H9 (cell line): Measurements from ENCODE around the gene DUSP16. TPM values are rescaled to one million over a fixed set of nuclear protein-coding genes. Genes with fewer than 3 reads are reported as not detected.

Experiments
- DNase-seq: peaks from one replicate; pipeline ENCODE4 v3.0.0-alpha.2; 2017
- H2AFZ ChIP-seq: one replicate; pipeline ENCODE4 v1.6.1; 2013; ENCODE audit warnings: mild to moderate bottlenecking, low read length, control low read depth, moderate library complexity
- H2AK5ac ChIP-seq: 2 replicates; pipeline ENCODE4 v1.6.1; 2013; ENCODE audit warnings: low read length, control low read depth, mixed read lengths; ENCODE audit not compliant: insufficient read length
- H2BK120ac ChIP-seq: one replicate; pipeline ENCODE4 v1.6.1; 2013; ENCODE audit warnings: low read depth, mild to moderate bottlenecking, low read length, control low read depth, inconsistent platforms; ENCODE audit not compliant: poor library complexity, severe bottlenecking
- H2BK12ac ChIP-seq: 2 replicates; pipeline ENCODE4 v1.6.1; 2013; ENCODE audit warnings: low read length, control low read depth, mixed read lengths, low read depth; ENCODE audit not compliant: insufficient read length
- H2BK15ac ChIP-seq: 2 replicates; pipeline ENCODE4 v1.6.1; 2013; ENCODE audit warnings: low read depth, low read length, control low read depth
- H2BK20ac ChIP-seq: one replicate; pipeline ENCODE4 v1.6.1; 2013; ENCODE audit warnings: low read depth, mild to moderate bottlenecking, low read length, control low read depth, inconsistent platforms; ENCODE audit not compliant: poor library complexity, severe bottlenecking
- H2BK5ac ChIP-seq: 2 replicates; pipeline ENCODE4 v1.6.1; 2013; ENCODE audit warnings: low read length, control low read depth, mixed read lengths; ENCODE audit not compliant: insufficient read length
- H3K14ac ChIP-seq: 2 replicates; pipeline ENCODE4 v1.6.1; 2013; ENCODE audit warnings: low read length, control low read depth; ENCODE audit not compliant: insufficient read depth
- H3K18ac ChIP-seq: 2 replicates; pipeline ENCODE4 v1.6.1; 2013; ENCODE audit warnings: low read depth, mild to moderate bottlenecking, mixed read lengths, low read length, control low read depth; ENCODE audit not compliant: insufficient read length
- H3K23ac ChIP-seq: 2 replicates; pipeline ENCODE4 v1.6.1; 2013; ENCODE audit warnings: low read length, control low read depth, mixed read lengths, low read depth; ENCODE audit not compliant: insufficient read length
- H3K23me2 ChIP-seq: 2 replicates; pipeline ENCODE4 v1.6.1; 2013; ENCODE audit warnings: low read depth, mild to moderate bottlenecking, mixed read lengths, low read length, control low read depth; ENCODE audit not compliant: insufficient read length, poor library complexity, severe bottlenecking
- H3K27ac ChIP-seq: 2 replicates; pipeline ENCODE4 v1.5.1; 2013; ENCODE audit warnings: low read length, control low read depth, mixed read lengths, low read depth; ENCODE audit not compliant: insufficient read length
- H3K27me3 ChIP-seq: 2 replicates; pipeline ENCODE4 v1.6.1; 2013; ENCODE audit warnings: low read length, control low read depth, inconsistent platforms; ENCODE audit not compliant: insufficient read depth
- H3K4ac ChIP-seq: 2 replicates; pipeline ENCODE4 v1.6.1; 2013; ENCODE audit warnings: low read depth, mild to moderate bottlenecking, control low read depth, inconsistent platforms, low read length, moderate library complexity
- H3K4me1 ChIP-seq: 2 replicates; pipeline ENCODE4 v1.6.1; 2013; ENCODE audit warnings: low read length, control low read depth, inconsistent platforms; ENCODE audit not compliant: insufficient read depth
- H3K4me2 ChIP-seq: 2 replicates; pipeline ENCODE4 v1.6.1; 2013; ENCODE audit warnings: low read length, control low read depth, mixed read lengths; ENCODE audit not compliant: insufficient read length, insufficient read depth
- H3K56ac ChIP-seq: 2 replicates; pipeline ENCODE4 v1.6.1; 2013; ENCODE audit warnings: low read depth, mild to moderate bottlenecking, mixed read lengths, low read length, control low read depth; ENCODE audit not compliant: insufficient read length
- H3K79me1 ChIP-seq: 2 replicates; pipeline ENCODE4 v1.6.1; 2013; ENCODE audit warnings: low read depth, mild to moderate bottlenecking, moderate library complexity, low read length, control low read depth, inconsistent platforms; ENCODE audit not compliant: insufficient read depth, poor library complexity, severe bottlenecking
- H3K79me2 ChIP-seq: 2 replicates; pipeline ENCODE4 v1.6.1; 2013; ENCODE audit warnings: low read length, control low read depth, inconsistent platforms; ENCODE audit not compliant: insufficient read depth
- H3K9ac ChIP-seq: 2 replicates; pipeline ENCODE4 v1.6.1; 2013; ENCODE audit warnings: low read length, control low read depth, mixed read lengths; ENCODE audit not compliant: insufficient read length; ENCODE audit errors: extremely low read depth
- H3K9me3 ChIP-seq: one replicate; pipeline ENCODE4 v1.6.1; 2013; ENCODE audit warnings: low read depth, low read length, inconsistent platforms; ENCODE audit not compliant: control insufficient read depth
- H3T11ph ChIP-seq: one replicate; pipeline ENCODE4 v1.6.1; 2013; ENCODE audit warnings: mild to moderate bottlenecking, low read length, control low read depth, inconsistent platforms
- H4K20me1 ChIP-seq: one replicate; pipeline ENCODE4 v1.6.1; 2013; ENCODE audit not compliant: control insufficient read depth, insufficient read length, insufficient read depth
- H4K5ac ChIP-seq: 2 replicates; pipeline ENCODE4 v1.6.1; 2013; ENCODE audit warnings: low read depth, mild to moderate bottlenecking, mixed read lengths, low read length, control low read depth; ENCODE audit not compliant: insufficient read length
- H4K8ac ChIP-seq: replicated peaks from 2 replicates; pipeline ENCODE4 v1.6.1; 2013; ENCODE audit warnings: low read length, control low read depth, mixed read lengths, low read depth; ENCODE audit not compliant: insufficient read length
- H4K91ac ChIP-seq: 2 replicates; pipeline ENCODE4 v1.6.1; 2013; ENCODE audit warnings: low read depth, mild to moderate bottlenecking, moderate library complexity, mixed read lengths, low read length, control low read depth; ENCODE audit not compliant: insufficient read length
- H3K27ac Mint-ChIP-seq, 3 experiments: 2 replicates in 2 of 3; 3 replicates in 1 of 3; pipeline ENCODE4 v1.8.0; 2020 to 2021; ENCODE audit warnings: mixed read lengths in 3 of 3, mild to moderate bottlenecking in 1 of 3, moderate library complexity in 1 of 3
- H3K27me3 Mint-ChIP-seq: 2 replicates; pipeline ENCODE4 v1.8.0; 2021; ENCODE audit warnings: low read depth, mild to moderate bottlenecking, moderate library complexity, mixed read lengths
- H3K36me3 Mint-ChIP-seq, 3 experiments: 2 replicates in 2 of 3; 3 replicates in 1 of 3; pipeline ENCODE4 v1.8.0; 2020 to 2021; ENCODE audit warnings: low read depth in 3 of 3, mixed read lengths in 3 of 3; ENCODE audit not compliant: insufficient read depth in 1 of 3
- H3K4me1 Mint-ChIP-seq, 2 experiments: 2 replicates each; pipeline ENCODE4 v1.8.0; 2020; ENCODE audit warnings: mixed read lengths in 2 of 2
- H3K4me3 Mint-ChIP-seq, 2 experiments: 2 replicates in 1 of 2; 3 replicates in 1 of 2; pipeline ENCODE4 v1.8.0; 2020 to 2021; ENCODE audit warnings: mild to moderate bottlenecking in 2 of 2, mixed read lengths in 2 of 2, moderate library complexity in 1 of 2
- H3K9me3 Mint-ChIP-seq, 2 experiments: 2 replicates in 1 of 2; 3 replicates in 1 of 2; pipeline ENCODE4 v1.8.0; 2020; ENCODE audit warnings: mild to moderate bottlenecking in 2 of 2, mixed read lengths in 2 of 2, moderate library complexity in 1 of 2
- CTCF ChIP-seq: fragments of 200-600 bp; sonication (generic); conservative IDR thresholded peaks from 3 replicates; pipeline ENCODE4 v1.8.0; 2021; ENCODE audit warnings: antibody characterized with exemption, mild to moderate bottlenecking
- WGBS: extraction: QIAGEN DNeasy Blood & Tissue Kit; methylation state at CpG from one replicate; pipeline ENCODE4 v1.1.7; 2013; ENCODE audit warnings: missing lambda C conversion rate, low lambda C conversion rate, mixed read lengths; ENCODE audit not compliant: insufficient read length; ENCODE audit errors: extremely low coverage; 5-methylcytosine and 5-hydroxymethylcytosine counted together
- total RNA-seq: library from RNA; stranded (reverse); gene quantifications from 2 replicates; pipeline ENCODE4 v1.2.1, GENCODE V29; 2021

DUSP16 gene
- total RNA-seq, 1 experiment from 2014 or later: 64.0 TPM

- peaks cover 2% of the 10 kb centered on the region; the same call in 1 of the 2 replicates for H3K27me3 Mint-ChIP-seq
These were observed 2.2 kb upstream of the DUSP16 start for GRCh38 chr12:12564911-12565310.

More at GRCh38 chr12:12564911-12565310, 2.2 kb upstream of the DUSP16 start:
- no peaks in the 10 kb centered on the region for H3K9me3 ChIP-seq
- no peak overlapping the region for H3T11ph ChIP-seq
- H2AFZ ChIP-seq: no peak overlapping the region
- no peak overlapping the region for H3K9ac ChIP-seq
- H3K23ac ChIP-seq: no peak overlapping the region
- no peak overlapping the region for H4K8ac ChIP-seq
- no peak overlapping the region for H3K4ac ChIP-seq
- WGBS: no CpG with 5 or more reads among the region's 1 CpG
- no peaks in the 10 kb centered on the region for H3K4me1 ChIP-seq
- H3K18ac ChIP-seq: no peak overlapping the region
- Mint-ChIP-seq H3K36me3 (peaks cover 10 to 29% (median 21%) of the 10 kb centered on the region in 3 experiments), H3K27ac (no peak overlapping the region), H3K9me3 (peaks cover 20 to 22% of the 10 kb centered on the region in 2 experiments), H3K4me3 (no peak overlapping the region), H3K4me1 (peaks cover 12 to 15% of the 10 kb centered on the region in 2 experiments)
- H4K91ac ChIP-seq: no peak overlapping the region
- no peak overlapping the region for H2BK15ac ChIP-seq
- H4K5ac ChIP-seq: no peak overlapping the region
- H3K27me3 ChIP-seq: no peaks in the 10 kb centered on the region
- H3K4me2 ChIP-seq: no peak overlapping the region
- no peak overlapping the region for H2BK12ac ChIP-seq
- H2BK5ac ChIP-seq: no peak overlapping the region
- no peak overlapping the region for H2BK20ac ChIP-seq
- no peak overlapping the region for H3K56ac ChIP-seq
- no peak overlapping the region for H3K14ac ChIP-seq
- TF ChIP-seq CTCF: no peak
- no peaks in the 10 kb centered on the region for H4K20me1 ChIP-seq
- H2BK120ac ChIP-seq: no peak overlapping the region
- H3K79me1 ChIP-seq: no peaks in the 10 kb centered on the region
- no peak for DNase-seq
- no peak overlapping the region for H2AK5ac ChIP-seq
- H3K27ac ChIP-seq: no peak overlapping the region
- H3K23me2 ChIP-seq: peaks cover 6% of the 10 kb centered on the region
- peaks cover 6% of the 10 kb centered on the region; the same call in 1 of the 2 replicates for H3K79me2 ChIP-seq
